ENCODE data around the gene RIOK1.

Gene RIOK1

DNA sequence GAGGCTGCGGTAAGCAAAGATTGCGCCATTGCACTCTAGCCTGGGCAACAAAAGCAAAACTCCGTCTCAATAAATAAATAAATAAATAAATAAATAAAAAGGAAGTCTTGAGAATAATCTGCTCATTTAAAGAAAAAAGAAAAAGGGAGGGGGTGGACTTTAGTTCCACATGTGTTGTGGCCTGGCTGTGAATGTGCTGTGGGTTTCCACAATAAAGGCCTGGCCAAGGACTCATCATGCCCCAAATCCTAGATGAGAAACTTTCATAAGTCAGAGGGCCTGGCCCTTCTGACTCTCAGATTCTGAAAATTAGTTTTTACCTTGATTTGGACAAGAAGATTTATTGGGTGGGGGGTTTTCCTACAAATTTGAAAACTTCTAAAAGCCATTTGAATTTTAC, 48.4 kb downstream of the RIOK1 start:
- Histone ChIP-seq H3K27ac (ENCODE audit: low read depth, low read length) (no peak overlapping the region), H3F3A (ENCODE audit: control insufficient read depth, insufficient read depth) (0 out of 2 replicates have a peak, but pooled peaks cover 3% of the 10 kb centered on the region), H3K4me1 (ENCODE audit: control insufficient read depth, low read length) (peaks cover 16% of the 10 kb centered on the region), H3K4me3 (ENCODE audit: low read length) (no peak overlapping the region), H3K9me3 (ENCODE audit: control insufficient read depth, insufficient read depth, low read length) (peaks cover 3% of the 10 kb centered on the region; the same call in 1 of the 2 replicates), H3K4me2 (ENCODE audit: low read length) (no peak overlapping the region), H3K36me3 (ENCODE audit: control insufficient read depth, low read length) (no peaks in the 10 kb centered on the region), H3K9me2 (replicated peaks; ENCODE audit: control insufficient read depth, low read length) (no peaks in the 10 kb centered on the region), H3K79me2 (ENCODE audit: control insufficient read depth, low read length) (no peaks in the 10 kb centered on the region), H4K20me1 (ENCODE audit: control insufficient read depth, insufficient read depth, low read depth, low read length) (no peaks in the 10 kb centered on the region), H3K27me3 (ENCODE audit: control insufficient read depth, low read length) (no peaks in the 10 kb centered on the region)
- TF ChIP-seq, protein P1, sequence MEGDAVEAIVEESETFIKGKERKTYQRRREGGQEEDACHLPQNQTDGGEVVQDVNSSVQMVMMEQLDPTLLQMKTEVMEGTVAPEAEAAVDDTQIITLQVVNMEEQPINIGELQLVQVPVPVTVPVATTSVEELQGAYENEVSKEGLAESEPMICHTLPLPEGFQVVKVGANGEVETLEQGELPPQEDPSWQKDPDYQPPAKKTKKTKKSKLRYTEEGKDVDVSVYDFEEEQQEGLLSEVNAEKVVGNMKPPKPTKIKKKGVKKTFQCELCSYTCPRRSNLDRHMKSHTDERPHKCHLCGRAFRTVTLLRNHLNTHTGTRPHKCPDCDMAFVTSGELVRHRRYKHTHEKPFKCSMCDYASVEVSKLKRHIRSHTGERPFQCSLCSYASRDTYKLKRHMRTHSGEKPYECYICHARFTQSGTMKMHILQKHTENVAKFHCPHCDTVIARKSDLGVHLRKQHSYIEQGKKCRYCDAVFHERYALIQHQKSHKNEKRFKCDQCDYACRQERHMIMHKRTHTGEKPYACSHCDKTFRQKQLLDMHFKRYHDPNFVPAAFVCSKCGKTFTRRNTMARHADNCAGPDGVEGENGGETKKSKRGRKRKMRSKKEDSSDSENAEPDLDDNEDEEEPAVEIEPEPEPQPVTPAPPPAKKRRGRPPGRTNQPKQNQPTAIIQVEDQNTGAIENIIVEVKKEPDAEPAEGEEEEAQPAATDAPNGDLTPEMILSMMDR (IDR thresholded peaks at IDR 0.05; ENCODE audit: low read depth, low read length, poor library complexity, severe bottlenecking) = no peak
- no peak for TF ChIP-seq EZH2phosphoT487 (IDR thresholded peaks at IDR 0.05; ENCODE audit: borderline replicate concordance, low read length)

GRCh38 chr6:7439228-7439627, 49.6 kb downstream of the RIOK1 start:
- Histone ChIP-seq H3F3A (ENCODE audit: control insufficient read depth, insufficient read depth) (0 out of 2 replicates have a peak, but pooled peaks cover 3% of the 10 kb centered on the region), H3K27me3 (ENCODE audit: control insufficient read depth, low read length) (no peaks in the 10 kb centered on the region), H3K36me3 (ENCODE audit: control insufficient read depth, low read length) (no peaks in the 10 kb centered on the region), H3K27ac (ENCODE audit: low read depth, low read length) (no peak overlapping the region), H4K20me1 (ENCODE audit: control insufficient read depth, insufficient read depth, low read depth, low read length) (no peaks in the 10 kb centered on the region), H3K9me2 (replicated peaks; ENCODE audit: control insufficient read depth, low read length) (no peaks in the 10 kb centered on the region), H3K9me3 (ENCODE audit: control insufficient read depth, insufficient read depth, low read length) (peaks cover 3% of the 10 kb centered on the region; the same call in 1 of the 2 replicates), H3K79me2 (ENCODE audit: control insufficient read depth, low read length) (no peaks in the 10 kb centered on the region), H3K4me1 (ENCODE audit: control insufficient read depth, low read length) (peaks cover 16% of the 10 kb centered on the region), H3K4me3 (ENCODE audit: low read length) (peak overlapping the region; percentile 18), H3K4me2 (ENCODE audit: low read length) (peak overlapping the region; percentile 48)
- TF ChIP-seq EZH2phosphoT487 (IDR thresholded peaks at IDR 0.05; ENCODE audit: borderline replicate concordance, low read length) = no peak
- TF ChIP-seq, protein P1 (IDR thresholded peaks at IDR 0.05; ENCODE audit: low read depth, low read length, poor library complexity, severe bottlenecking) = no peak

DNA sequence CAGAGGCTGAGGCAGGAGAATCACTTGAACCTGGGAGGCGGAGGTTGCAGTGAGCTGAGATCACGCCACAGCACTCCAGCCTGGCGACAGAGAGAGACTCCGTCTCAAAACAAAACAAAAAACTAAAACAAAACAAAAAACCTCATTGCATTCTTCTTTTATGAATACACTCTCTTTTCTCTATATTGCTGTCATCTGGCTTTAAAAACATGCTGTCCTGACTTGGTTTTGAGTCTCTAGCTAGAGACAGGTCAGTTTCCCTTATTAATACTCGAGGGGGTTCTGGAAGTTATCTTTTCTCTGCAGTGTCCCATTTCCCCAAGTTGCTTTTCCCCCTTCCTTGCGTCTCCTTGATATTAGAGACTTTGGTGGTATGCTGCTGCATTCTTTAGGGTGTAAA, 50.9 kb downstream of the RIOK1 start:
- Histone ChIP-seq H3K79me2 (ENCODE audit: control insufficient read depth, low read length) (no peaks in the 10 kb centered on the region), H4K20me1 (ENCODE audit: control insufficient read depth, insufficient read depth, low read depth, low read length) (no peaks in the 10 kb centered on the region), H3K4me2 (ENCODE audit: low read length) (no peak overlapping the region), H3F3A (ENCODE audit: control insufficient read depth, insufficient read depth) (0 out of 2 replicates have a peak, but pooled peaks cover 3% of the 10 kb centered on the region), H3K27ac (ENCODE audit: low read depth, low read length) (no peak overlapping the region), H3K4me3 (ENCODE audit: low read length) (no peak overlapping the region), H3K27me3 (ENCODE audit: control insufficient read depth, low read length) (no peaks in the 10 kb centered on the region), H3K9me3 (ENCODE audit: control insufficient read depth, insufficient read depth, low read length) (peaks cover 3% of the 10 kb centered on the region; the same call in 1 of the 2 replicates), H3K9me2 (replicated peaks; ENCODE audit: control insufficient read depth, low read length) (no peaks in the 10 kb centered on the region), H3K36me3 (ENCODE audit: control insufficient read depth, low read length) (no peaks in the 10 kb centered on the region), H3K4me1 (ENCODE audit: control insufficient read depth, low read length) (peaks cover 16% of the 10 kb centered on the region)
- no peak for TF ChIP-seq EZH2phosphoT487 (IDR thresholded peaks at IDR 0.05; ENCODE audit: borderline replicate concordance, low read length)
- TF ChIP-seq, protein P1 (IDR thresholded peaks at IDR 0.05; ENCODE audit: low read depth, low read length, poor library complexity, severe bottlenecking) = no peak

Measured in DOHH2 (cell line).